ENCODE results near the gene NLK. TPM values are rescaled to one million over a fixed set of nuclear protein-coding genes. Genes with fewer than 3 reads are reported as not detected.

NLK gene
- total and polyA plus RNA-seq, 10 of the 15 experiments (the other 5 are each of a cell fraction or from before 2014, with no cell fraction given), result 5.0 to 22.9 (median 15.0) TPM

DNA sequence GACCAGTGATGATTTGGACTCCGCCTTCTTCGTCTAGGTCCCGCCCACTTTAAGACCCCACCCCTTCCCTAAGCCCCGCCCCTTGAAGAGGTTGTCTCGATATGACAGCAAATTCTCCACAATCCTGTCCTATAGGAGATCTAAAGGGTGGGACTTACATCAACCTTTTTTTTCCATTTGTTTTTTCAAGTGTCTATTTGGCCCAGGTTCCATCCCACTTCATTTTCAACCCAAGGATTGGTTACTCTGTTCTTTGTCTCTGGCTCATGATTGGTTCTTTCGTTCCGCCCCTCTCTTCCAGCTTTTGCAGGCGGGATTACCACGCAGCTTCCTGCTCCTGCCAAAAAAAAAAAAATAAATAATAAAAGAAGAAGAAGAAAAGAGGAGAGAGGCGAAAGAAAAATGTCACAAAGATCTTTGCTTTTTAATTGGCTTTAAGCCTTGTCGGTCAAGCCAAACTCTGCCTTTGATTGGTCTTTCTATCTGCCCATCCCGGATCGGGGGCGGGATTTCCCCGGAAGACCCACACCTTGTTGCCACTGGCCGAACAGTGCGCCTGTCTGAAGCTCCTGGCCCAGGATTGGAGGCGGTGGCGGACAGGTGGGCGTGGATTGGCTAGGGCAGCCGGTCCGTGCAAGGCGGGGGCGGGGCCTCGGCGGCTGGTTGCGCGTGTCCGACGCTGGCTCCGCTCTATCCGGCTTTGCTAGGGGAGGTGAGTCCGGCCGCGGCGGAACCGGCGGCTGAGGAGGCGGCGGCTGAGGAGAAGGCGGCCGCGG is 1.2 kb upstream of the NLK start (continued):
- TF ChIP-seq SMAD5 (IDR thresholded peaks at IDR 0.05; ENCODE audit: low read depth) (no peak; the same call in 1 of the 2 replicates), MXI1 (IDR thresholded peaks at IDR 0.05; ENCODE audit: low read depth, low read length) (peak; percentile 59; the same call in 1 of the 2 replicates), SP1 (IDR thresholded peaks at IDR 0.05; ENCODE audit: low read depth, low read length) (peak; percentile 100), POLR2AphosphoS5 (IDR thresholded peaks at IDR 0.05; ENCODE audit: low read length) (peak; percentile 70; the same call in 1 of the 2 replicates), TCF7 (IDR thresholded peaks at IDR 0.05; ENCODE audit: borderline replicate concordance) (no peak), EGR1 (IDR thresholded peaks at IDR 0.05; ENCODE audit: borderline replicate concordance in 1 of 2, low read depth in 2 of 2, low read length in 2 of 2) (0 out of 3 replicates have a peak, but pooled peaks of 1 of the 2 experiments have one; percentile 40), CHD2 (IDR thresholded peaks at IDR 0.05; ENCODE audit: borderline replicate concordance, low read depth, low read length) (peak; percentile 98), MYC (IDR thresholded peaks at IDR 0.05; ENCODE audit: insufficient read depth, insufficient read length, insufficient replicate concordance, low read length, severe bottlenecking) (no peak), EP300 (IDR thresholded peaks at IDR 0.05; ENCODE audit: borderline replicate concordance in 1 of 2, control insufficient read depth in 1 of 2, low read depth in 2 of 2, low read length in 2 of 2) (peak in 1 of 2 experiments; percentile 7; a peak in 1 of 4 replicates), RCOR1 (conservative IDR thresholded peaks at IDR 0.05; ENCODE audit: low read depth, low read length) (0 out of 2 replicates have a peak, but pooled peaks have one; percentile 36)
- TF ChIP-seq, protein P1, sequence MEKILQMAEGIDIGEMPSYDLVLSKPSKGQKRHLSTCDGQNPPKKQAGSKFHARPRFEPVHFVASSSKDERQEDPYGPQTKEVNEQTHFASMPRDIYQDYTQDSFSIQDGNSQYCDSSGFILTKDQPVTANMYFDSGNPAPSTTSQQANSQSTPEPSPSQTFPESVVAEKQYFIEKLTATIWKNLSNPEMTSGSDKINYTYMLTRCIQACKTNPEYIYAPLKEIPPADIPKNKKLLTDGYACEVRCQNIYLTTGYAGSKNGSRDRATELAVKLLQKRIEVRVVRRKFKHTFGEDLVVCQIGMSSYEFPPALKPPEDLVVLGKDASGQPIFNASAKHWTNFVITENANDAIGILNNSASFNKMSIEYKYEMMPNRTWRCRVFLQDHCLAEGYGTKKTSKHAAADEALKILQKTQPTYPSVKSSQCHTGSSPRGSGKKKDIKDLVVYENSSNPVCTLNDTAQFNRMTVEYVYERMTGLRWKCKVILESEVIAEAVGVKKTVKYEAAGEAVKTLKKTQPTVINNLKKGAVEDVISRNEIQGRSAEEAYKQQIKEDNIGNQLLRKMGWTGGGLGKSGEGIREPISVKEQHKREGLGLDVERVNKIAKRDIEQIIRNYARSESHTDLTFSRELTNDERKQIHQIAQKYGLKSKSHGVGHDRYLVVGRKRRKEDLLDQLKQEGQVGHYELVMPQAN (conservative IDR thresholded peaks at IDR 0.05), result no peak
- TF ChIP-seq, protein P2, sequence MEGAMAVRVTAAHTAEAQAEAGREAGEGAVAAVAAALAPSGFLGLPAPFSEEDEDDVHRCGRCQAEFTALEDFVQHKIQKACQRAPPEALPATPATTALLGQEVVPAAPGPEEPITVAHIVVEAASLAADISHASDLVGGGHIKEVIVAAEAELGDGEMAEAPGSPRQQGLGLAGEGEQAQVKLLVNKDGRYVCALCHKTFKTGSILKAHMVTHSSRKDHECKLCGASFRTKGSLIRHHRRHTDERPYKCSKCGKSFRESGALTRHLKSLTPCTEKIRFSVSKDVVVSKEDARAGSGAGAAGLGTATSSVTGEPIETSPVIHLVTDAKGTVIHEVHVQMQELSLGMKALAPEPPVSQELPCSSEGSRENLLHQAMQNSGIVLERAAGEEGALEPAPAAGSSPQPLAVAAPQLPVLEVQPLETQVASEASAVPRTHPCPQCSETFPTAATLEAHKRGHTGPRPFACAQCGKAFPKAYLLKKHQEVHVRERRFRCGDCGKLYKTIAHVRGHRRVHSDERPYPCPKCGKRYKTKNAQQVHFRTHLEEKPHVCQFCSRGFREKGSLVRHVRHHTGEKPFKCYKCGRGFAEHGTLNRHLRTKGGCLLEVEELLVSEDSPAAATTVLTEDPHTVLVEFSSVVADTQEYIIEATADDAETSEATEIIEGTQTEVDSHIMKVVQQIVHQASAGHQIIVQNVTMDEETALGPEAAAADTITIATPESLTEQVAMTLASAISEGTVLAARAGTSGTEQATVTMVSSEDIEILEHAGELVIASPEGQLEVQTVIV (IDR thresholded peaks at IDR 0.05; ENCODE audit: borderline replicate concordance, partially characterized antibody), result peak; percentile 96
- TF ChIP-seq, protein P3, sequence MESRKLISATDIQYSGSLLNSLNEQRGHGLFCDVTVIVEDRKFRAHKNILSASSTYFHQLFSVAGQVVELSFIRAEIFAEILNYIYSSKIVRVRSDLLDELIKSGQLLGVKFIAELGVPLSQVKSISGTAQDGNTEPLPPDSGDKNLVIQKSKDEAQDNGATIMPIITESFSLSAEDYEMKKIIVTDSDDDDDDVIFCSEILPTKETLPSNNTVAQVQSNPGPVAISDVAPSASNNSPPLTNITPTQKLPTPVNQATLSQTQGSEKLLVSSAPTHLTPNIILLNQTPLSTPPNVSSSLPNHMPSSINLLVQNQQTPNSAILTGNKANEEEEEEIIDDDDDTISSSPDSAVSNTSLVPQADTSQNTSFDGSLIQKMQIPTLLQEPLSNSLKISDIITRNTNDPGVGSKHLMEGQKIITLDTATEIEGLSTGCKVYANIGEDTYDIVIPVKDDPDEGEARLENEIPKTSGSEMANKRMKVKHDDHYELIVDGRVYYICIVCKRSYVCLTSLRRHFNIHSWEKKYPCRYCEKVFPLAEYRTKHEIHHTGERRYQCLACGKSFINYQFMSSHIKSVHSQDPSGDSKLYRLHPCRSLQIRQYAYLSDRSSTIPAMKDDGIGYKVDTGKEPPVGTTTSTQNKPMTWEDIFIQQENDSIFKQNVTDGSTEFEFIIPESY (IDR thresholded peaks at IDR 0.05), result peak; percentile 69; the same call in 1 of the 2 replicates
- TF ChIP-seq, protein P4, sequence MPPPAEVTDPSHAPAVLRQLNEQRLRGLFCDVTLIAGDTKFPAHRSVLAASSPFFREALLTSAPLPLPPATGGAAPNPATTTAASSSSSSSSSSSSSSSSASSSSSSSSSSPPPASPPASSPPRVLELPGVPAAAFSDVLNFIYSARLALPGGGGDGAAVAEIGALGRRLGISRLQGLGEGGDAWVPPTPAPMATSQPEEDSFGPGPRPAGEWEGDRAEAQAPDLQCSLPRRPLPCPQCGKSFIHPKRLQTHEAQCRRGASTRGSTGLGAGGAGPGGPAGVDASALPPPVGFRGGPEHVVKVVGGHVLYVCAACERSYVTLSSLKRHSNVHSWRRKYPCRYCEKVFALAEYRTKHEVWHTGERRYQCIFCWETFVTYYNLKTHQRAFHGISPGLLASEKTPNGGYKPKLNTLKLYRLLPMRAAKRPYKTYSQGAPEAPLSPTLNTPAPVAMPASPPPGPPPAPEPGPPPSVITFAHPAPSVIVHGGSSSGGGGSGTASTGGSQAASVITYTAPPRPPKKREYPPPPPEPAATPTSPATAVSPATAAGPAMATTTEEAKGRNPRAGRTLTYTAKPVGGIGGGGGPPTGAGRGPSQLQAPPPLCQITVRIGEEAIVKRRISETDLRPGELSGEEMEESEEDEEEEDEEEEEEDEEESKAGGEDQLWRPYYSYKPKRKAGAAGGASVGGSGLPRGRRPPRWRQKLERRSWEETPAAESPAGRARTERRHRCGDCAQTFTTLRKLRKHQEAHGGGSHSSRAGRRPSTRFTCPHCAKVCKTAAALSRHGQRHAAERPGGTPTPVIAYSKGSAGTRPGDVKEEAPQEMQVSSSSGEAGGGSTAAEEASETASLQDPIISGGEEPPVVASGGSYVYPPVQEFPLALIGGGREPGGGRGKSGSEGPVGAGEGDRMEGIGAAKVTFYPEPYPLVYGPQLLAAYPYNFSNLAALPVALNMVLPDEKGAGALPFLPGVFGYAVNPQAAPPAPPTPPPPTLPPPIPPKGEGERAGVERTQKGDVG (CRISPR knock-in tag; IDR thresholded peaks at IDR 0.05), result no peak

Measured in GM12878 (cell line).